ENCODE data around the gene FYB1. TPM values are rescaled to one million over a fixed set of nuclear protein-coding genes. Genes with fewer than 3 reads are reported as not detected.

Gene FYB1
- total and polyA plus RNA-seq, 2 of the 4 experiments (the other 2 are of a cell fraction): not detected

GRCh38 chr5:39059064-39059463 is 160.3 kb downstream of the FYB1 start:
- H3K36me3 ChIP-seq (ENCODE audit: control insufficient read depth, insufficient read depth, low read length): 0 out of 2 replicates have a peak, but pooled peaks cover 2% of the 10 kb centered on the region
- no peak overlapping the region for H3K56ac ChIP-seq (ENCODE audit: extremely low read depth, insufficient read depth, low read length)
- no peak overlapping the region for H2BK5ac ChIP-seq (ENCODE audit: low read depth, low read length, poor library complexity, severe bottlenecking)
- no peak overlapping the region for H3K18ac ChIP-seq (ENCODE audit: low read depth, low read length)
- no peak overlapping the region for H2AK9ac ChIP-seq (replicated peaks; ENCODE audit: low read depth, low read length, poor library complexity)
- no peak overlapping the region for H3K27ac ChIP-seq (ENCODE audit: insufficient read depth, low read length)
- no TSS peak for BruUV-seq (replicated peaks)
- TF ChIP-seq NFE2L2 (IDR thresholded peaks at IDR 0.05; ENCODE audit: low read depth, low read length): no peak
- no peak for TF ChIP-seq SMC3 (IDR thresholded peaks at IDR 0.05; ENCODE audit: low read depth, low read length)
- H2AFZ ChIP-seq (replicated peaks; ENCODE audit: low read length, poor library complexity): no peak overlapping the region
- no peak overlapping the region for H2AK5ac ChIP-seq (ENCODE audit: low read depth, low read length)
- H3K27me3 ChIP-seq (ENCODE audit: control insufficient read depth, insufficient read depth, low read length): no peaks in the 10 kb centered on the region
- ChIA-PET POLR2A (ENCODE audit: unreplicated experiment) (no interaction called here), CTCF (no interaction called here)
- peaks cover 9% of the 10 kb centered on the region for H3K9me1 ChIP-seq (ENCODE audit: insufficient read depth, low read length)
- no peak for DNase-seq
- H3K9ac ChIP-seq (ENCODE audit: low read depth, low read length): no peak overlapping the region
- no peak overlapping the region for H4K8ac ChIP-seq (ENCODE audit: low read depth in 2 of 2, low read length in 2 of 2)
- H3K4me1 ChIP-seq (ENCODE audit: control insufficient read depth, insufficient read depth, low read length): peaks cover 3% of the 10 kb centered on the region; the same call in 1 of the 2 replicates
- H4K5ac ChIP-seq (ENCODE audit: low read depth, low read length): no peak overlapping the region
- no peak overlapping the region for H3K4me2 ChIP-seq (ENCODE audit: low read depth, low read length)
- no peak; the same call in 1 of the 2 replicates for ATAC-seq (ENCODE audit: low read depth)
- no peak overlapping the region; the same call in 1 of the 2 replicates for H3K23ac ChIP-seq (ENCODE audit: low read depth, low read length)
- H2BK15ac ChIP-seq (ENCODE audit: low read depth, low read length): no peak overlapping the region
- in situ Hi-C loops (cut with MboI; ENCODE audit: low sequenced_read_pairs) (no loop called here), intact Hi-C loops (cut with micrococcal nuclease) (no loop called here), dilution Hi-C loops (cut with HindIII; ENCODE audit: low sequenced_read_pairs, unreplicated experiment) (no loop called here)
- no peak overlapping the region for H3K14ac ChIP-seq (replicated peaks; ENCODE audit: low read depth, low read length)
- no peaks in the 10 kb centered on the region for H3K9me3 ChIP-seq (ENCODE audit: control insufficient read depth, insufficient read depth, low read length)
- H2BK120ac ChIP-seq (ENCODE audit: low read depth, low read length): no peak overlapping the region
- H3K4me3 ChIP-seq (ENCODE audit: insufficient read depth, low read depth, low read length): no peak overlapping the region
- H3K4ac ChIP-seq (ENCODE audit: low read depth, low read length): no peak overlapping the region
- H2BK20ac ChIP-seq (ENCODE audit: low read depth, low read length): no peak overlapping the region
- no peak overlapping the region for H4K91ac ChIP-seq (ENCODE audit: insufficient read depth, low read depth, low read length)
- WGBS, 2 experiments (ENCODE audit: extremely low coverage in 2 of 2, insufficient read length in 1 of 2): no CpG with 5 or more reads among the region's 2 CpGs
- H3K79me1 ChIP-seq (ENCODE audit: low read depth in 1 of 2, low read length in 2 of 2): peaks cover 14 to 40% of the 10 kb centered on the region in 2 experiments; a peak in 3 of 4 replicates
- peaks cover 33% of the 10 kb centered on the region; the same call in 1 of the 2 replicates for H4K20me1 ChIP-seq (ENCODE audit: insufficient read depth, low read length)
